NCI-H128 (cell line): ENCODE measurements around the gene CYP3A5.
"Not testable (repeated sequence)": the region's sequence is repeated elsewhere in the genome, so short reads cannot be mapped to it uniquely, and the experiment has no call there.

Experiments
- DNase-seq: peaks from one replicate; lab custom pipeline; 2025; ENCODE audit not compliant: unreplicated experiment; lab: John Stamatoyannopoulos, UW

The CYP3A5 gene

GRCh38 chr7:99679400-99680191 is at the start of gene CYP3A5:
TSS of gene CYP3A5 (minus strand) at chr7:99679996. CDS start at chr7:99679896, 100 bp downstream.
- no peak for DNase-seq

DNA sequence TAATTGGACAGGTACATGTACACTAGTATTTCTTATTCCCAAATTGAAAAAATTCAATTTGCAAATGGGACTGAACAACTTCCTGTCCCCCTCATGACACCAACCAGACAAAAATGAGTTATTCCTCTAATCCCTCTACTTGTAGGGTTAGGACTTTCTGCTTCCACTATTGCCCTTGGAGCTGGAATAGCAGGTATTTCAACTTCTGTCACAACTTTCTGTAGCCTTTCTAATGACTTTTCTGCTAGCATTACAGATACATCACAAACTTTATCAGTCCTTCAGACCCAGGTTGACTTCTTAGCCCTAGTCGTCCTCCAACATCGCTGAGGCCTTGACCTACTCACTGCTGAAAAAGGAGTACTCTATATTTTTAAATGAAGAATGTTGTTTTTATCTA is 48.8 kb upstream of the CYP3A5 start:
- no peak for DNase-seq

DNA sequence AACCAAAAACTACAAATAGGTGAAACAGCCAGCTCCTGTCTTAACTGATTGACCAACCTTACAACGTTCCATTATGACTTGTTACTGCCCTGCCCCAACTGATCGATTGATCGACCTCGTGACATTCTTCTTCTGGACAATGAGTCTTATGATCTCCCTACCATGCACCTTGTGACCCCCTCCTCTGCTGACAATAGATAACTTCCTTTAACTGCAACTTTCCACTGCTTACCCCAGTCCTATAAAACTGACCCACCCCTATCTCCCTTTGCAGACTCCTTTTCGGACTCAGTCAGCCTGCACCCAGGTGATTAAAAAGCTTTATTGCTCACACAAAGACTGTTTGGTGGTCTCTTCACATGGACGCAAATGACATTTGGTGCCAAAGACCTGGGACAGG is 43.4 kb upstream of the CYP3A5 start:
- DNase-seq: not testable (repeated sequence)

- DNase-seq: no peak
These were observed 41.2 kb upstream of the CYP3A5 start for GRCh38 chr7:99720800-99721595.

GRCh38 chr7:99719996-99720769 is 40.4 kb upstream of the CYP3A5 start:
- no peak for DNase-seq

- no peak for DNase-seq
These were observed 34.3 kb upstream of the CYP3A5 start for GRCh38 chr7:99713995-99714570.

DNA sequence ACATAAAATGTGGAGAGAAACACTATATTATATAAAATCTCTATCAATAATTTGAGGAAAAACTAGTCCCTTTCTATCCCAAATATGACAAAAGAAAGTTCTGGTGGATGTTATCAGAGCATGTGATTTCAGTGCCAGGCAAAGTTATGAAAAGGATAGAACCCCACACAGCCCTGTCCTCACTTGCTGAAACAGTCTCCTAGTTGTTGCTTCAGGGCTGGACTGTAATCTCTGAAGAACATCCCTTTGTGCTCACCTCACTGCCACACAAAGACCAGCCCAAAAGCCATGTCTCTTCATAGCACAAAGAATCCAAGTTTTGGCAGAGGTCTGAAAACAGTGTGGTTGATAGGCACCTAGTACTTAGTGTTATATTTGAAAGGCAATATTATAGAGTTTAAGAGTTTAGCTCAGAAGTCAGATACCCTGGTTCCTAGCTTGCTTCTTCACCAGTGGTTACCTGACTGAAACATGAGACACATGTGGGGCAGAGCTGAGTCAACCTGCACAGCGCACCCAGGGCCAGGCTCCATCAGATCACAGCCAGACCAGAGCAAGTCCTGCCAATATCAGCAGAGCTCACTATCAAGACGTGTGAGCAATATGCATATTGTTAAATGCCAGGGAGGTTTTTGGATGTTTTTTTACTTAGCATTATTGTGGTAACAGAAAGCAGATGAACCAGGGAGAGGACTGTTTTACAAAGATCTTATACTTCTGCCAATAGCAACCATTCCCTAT is 30.2 kb upstream of the CYP3A5 start:
- DNase-seq: no peak

GRCh38 chr7:99709260-99709659 is 29.5 kb upstream of the CYP3A5 start:
- no peak for DNase-seq

DNA sequence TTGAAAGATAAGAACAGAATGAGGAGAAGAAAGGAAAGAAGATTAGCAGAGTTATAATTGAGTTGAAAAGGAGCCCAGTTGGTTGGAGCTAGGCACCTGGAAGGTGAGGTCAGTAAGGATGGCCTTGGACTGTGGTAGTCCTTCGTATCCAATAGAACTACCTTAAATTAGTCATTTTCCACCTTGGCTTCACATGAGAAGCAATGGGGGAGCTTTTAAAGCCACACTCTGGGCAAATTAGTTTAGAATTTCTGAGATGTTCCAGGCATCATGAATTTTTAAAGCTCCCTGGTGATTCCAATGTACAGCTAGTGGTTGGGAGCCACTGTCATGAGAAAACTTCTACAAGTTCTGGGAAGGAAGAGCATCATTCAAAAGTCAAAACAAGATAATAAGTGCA is 27.3 kb upstream of the CYP3A5 start:
- DNase-seq: no peak

GRCh38 chr7:99699946-99700345 is 20.1 kb upstream of the CYP3A5 start:
- DNase-seq: no peak

- DNase-seq: not testable (repeated sequence)
These were observed 19.3 kb upstream of the CYP3A5 start for GRCh38 chr7:99698867-99699730.

GRCh38 chr7:99694912-99695304 is 15.1 kb upstream of the CYP3A5 start:
- DNase-seq: no peak

DNA sequence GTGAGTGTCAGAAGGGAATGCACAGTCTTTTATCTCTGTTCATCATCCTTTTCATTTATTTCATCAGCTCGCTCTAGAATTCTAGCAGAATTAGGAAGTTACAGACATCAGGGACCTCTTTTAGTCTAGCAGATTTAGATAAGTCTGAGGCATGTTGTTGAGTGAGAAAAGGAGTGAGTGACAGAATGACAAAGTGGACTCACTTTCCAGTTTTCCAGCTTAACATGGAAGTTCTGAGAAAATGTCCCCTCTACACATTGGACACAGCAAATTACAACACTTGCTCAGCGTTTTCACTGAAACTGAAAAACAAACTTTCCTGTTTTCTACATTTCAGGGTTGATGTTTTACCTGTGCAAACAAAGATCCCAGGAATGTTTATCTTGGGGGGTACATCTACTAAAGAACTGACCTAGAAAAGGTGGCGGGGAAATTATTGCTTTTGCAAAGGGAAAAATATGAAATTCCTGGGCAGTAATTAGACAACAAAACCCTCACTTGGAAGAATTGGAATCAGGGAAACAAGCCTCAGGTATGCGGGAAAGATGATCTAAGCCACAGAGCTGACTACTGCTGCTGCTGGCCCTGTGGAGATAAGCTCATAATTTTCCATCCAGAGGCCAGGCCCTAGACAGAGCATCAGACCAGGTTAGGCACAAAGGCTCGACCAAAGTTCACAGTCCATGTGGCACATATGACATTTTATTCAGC is 14.6 kb upstream of the CYP3A5 start:
- no peak for DNase-seq

- peak; percentile 2 for DNase-seq
These were observed 13.8 kb upstream of the CYP3A5 start for GRCh38 chr7:99693427-99694200.

DNA sequence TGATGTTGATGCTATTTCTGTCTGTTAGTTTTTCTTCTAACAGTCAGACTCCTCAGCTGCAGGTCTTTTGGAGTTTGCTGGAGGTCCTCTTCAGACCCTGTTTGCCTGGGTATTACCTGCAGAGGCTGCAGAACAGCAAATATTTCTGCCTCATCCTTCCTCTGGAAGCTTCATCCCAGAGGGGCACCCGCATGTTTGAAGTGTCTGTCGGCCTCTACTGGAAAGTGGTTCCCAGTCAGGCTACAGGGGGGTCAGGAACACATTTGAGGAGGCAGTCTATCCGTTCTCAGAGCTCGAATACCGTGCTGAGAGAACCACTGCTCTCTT is 13.3 kb upstream of the CYP3A5 start:
- no peak for DNase-seq

- not testable (repeated sequence) for DNase-seq
These were observed 12.8 kb upstream of the CYP3A5 start for GRCh38 chr7:99692563-99692962.

DNA sequence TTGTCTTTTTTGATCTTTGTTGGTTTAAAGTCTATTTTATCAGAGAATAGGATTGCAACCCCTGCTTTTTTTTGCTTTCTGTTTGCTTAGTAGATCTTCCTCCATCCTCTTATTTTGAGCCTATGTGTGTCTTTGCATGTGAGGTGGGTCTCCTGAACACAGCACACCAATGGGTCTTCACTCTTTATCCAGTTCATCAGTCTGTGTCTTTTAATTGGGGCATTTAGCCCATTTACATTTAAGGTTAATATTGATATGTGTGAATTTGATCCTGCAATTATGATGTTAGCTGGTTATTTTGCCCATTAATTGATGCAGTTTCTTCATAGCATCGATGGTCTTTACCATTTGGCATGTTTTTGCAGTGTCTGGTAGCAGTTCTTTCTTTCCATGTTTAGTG is 11.9 kb upstream of the CYP3A5 start:
- not testable (repeated sequence) for DNase-seq

DNA sequence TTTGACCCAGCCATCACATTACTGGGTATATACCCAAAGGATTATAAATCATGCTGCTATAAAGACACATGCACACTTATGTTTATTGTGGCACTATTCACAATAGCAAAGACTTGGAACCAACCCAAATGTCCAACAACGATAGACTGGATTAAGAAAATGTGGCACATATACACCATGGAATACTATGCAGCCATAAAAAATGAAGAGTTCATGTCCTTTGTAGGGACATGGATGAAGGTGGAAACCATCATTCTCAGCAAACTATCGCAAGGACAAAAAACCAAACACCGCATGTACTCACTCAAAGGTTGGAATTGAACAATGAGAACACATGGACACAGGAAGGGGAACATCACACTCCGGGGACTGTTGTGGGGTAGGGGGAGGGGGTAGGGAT is 11.1 kb upstream of the CYP3A5 start:
- DNase-seq: not testable (repeated sequence)
